ENCODE measurements around the gene KCNK5.
A peak's percentile ranks its signal among the peaks of the same experiment; 100 is the strongest.

The KCNK5 gene

GRCh38 chr6:39228992-39229767 is at the start of gene KCNK5:
Gene KCNK5 (minus strand): TSS chr6:39229475. CDS start chr6:39229111, 364 bp downstream.
- DNase-seq, result peak; percentile 97

- DNase-seq, result peak; percentile 17
These were observed 47.2 kb upstream of the KCNK5 start for GRCh38 chr6:39276379-39276995.

- DNase-seq, result no peak
These were observed 45.6 kb upstream of the KCNK5 start for GRCh38 chr6:39274903-39275302.

- DNase-seq, result no peak
These were observed 45.2 kb upstream of the KCNK5 start for GRCh38 chr6:39274471-39274870.

GRCh38 chr6:39273406-39273821 is 44.1 kb upstream of the KCNK5 start:
- no peak for DNase-seq

GRCh38 chr6:39269961-39270360 is 40.7 kb upstream of the KCNK5 start:
- no peak for DNase-seq

GRCh38 chr6:39268721-39269120 is 39.4 kb upstream of the KCNK5 start:
- no peak for DNase-seq

GRCh38 chr6:39268171-39268570 is 38.9 kb upstream of the KCNK5 start:
- DNase-seq, result no peak

GRCh38 chr6:39266782-39267355 is 37.6 kb upstream of the KCNK5 start:
- no peak for DNase-seq

GRCh38 chr6:39266375-39266774 is 37.1 kb upstream of the KCNK5 start:
- DNase-seq, result peak; percentile 55

- DNase-seq, result no peak
These were observed 34.2 kb upstream of the KCNK5 start for GRCh38 chr6:39263303-39264037.

GRCh38 chr6:39261751-39262150 is 32.5 kb upstream of the KCNK5 start:
- DNase-seq, result no peak

- DNase-seq, result no peak
These were observed 31.7 kb upstream of the KCNK5 start for GRCh38 chr6:39260953-39261352.

- DNase-seq, result no peak
These were observed 31.2 kb upstream of the KCNK5 start for GRCh38 chr6:39260456-39260855.

- peak; percentile 14 for DNase-seq
These were observed 27.1 kb upstream of the KCNK5 start for GRCh38 chr6:39256294-39256940.

- no peak for DNase-seq
These were observed 25.8 kb upstream of the KCNK5 start for GRCh38 chr6:39254999-39255535.

GRCh38 chr6:39251406-39251805 is 22.1 kb upstream of the KCNK5 start:
- peak; percentile 99 for DNase-seq

- DNase-seq, result no peak
These were observed 21.2 kb upstream of the KCNK5 start for GRCh38 chr6:39250507-39250906.

- DNase-seq, result no peak
These were observed 20.0 kb upstream of the KCNK5 start for GRCh38 chr6:39249278-39249677.

GRCh38 chr6:39247667-39248194 is 18.5 kb upstream of the KCNK5 start:
- no peak for DNase-seq

- no peak for DNase-seq
These were observed 14.5 kb upstream of the KCNK5 start for GRCh38 chr6:39243809-39244208.

GRCh38 chr6:39240155-39240757 is 11.0 kb upstream of the KCNK5 start:
- DNase-seq, result no peak

All from DMS53 (cell line).